ENCODE results near the gene AGBL5.

AGBL5 gene

GRCh38 chr2:27040282-27040681 is 11.2 kb upstream of the AGBL5 start:
- Histone ChIP-seq H3K4me3 (ENCODE audit: low read length) (no peak overlapping the region), H2AFZ (ENCODE audit: low read length) (no peak overlapping the region), H3K9ac (ENCODE audit: low read length) (no peak overlapping the region), H3K27ac (ENCODE audit: low read length) (no peak overlapping the region), H3K79me2 (ENCODE audit: low read length) (peaks cover 17% of the 10 kb centered on the region), H4K20me1 (ENCODE audit: insufficient read depth, low read length) (no peaks in the 10 kb centered on the region), H3K9me3 (replicated peaks; ENCODE audit: insufficient read depth, low read length) (no peaks in the 10 kb centered on the region), H3K9me2 (replicated peaks; ENCODE audit: insufficient read depth, low read length) (no peaks in the 10 kb centered on the region), H3K36me3 (replicated peaks; ENCODE audit: insufficient read depth, low read length) (peaks cover 11% of the 10 kb centered on the region), H3K27me3 (replicated peaks; ENCODE audit: insufficient read depth, low read length) (no peaks in the 10 kb centered on the region), H3F3A (ENCODE audit: insufficient read depth, low read length) (no peaks in the 10 kb centered on the region), H3K4me1 (ENCODE audit: low read length) (no peaks in the 10 kb centered on the region), H3K4me2 (ENCODE audit: low read depth, low read length) (no peak overlapping the region)
- DNase-seq: no peak
- TF ChIP-seq CTCF (IDR thresholded peaks at IDR 0.05; ENCODE audit: low read length) (no peak), EZH2 (optimal IDR thresholded peaks at IDR 0.05; ENCODE audit: low read depth, low read length) (no peak), EZH2phosphoT487 (IDR thresholded peaks at IDR 0.05; ENCODE audit: low read length) (no peak)

GRCh38 chr2:27041752-27042151 is 9.7 kb upstream of the AGBL5 start:
- Histone ChIP-seq H3K9me3 (replicated peaks; ENCODE audit: insufficient read depth, low read length) (no peaks in the 10 kb centered on the region), H3K4me3 (ENCODE audit: low read length) (no peak overlapping the region), H2AFZ (ENCODE audit: low read length) (no peak overlapping the region), H3K4me1 (ENCODE audit: low read length) (no peaks in the 10 kb centered on the region), H3K36me3 (replicated peaks; ENCODE audit: insufficient read depth, low read length) (peaks cover 11% of the 10 kb centered on the region), H3F3A (ENCODE audit: insufficient read depth, low read length) (no peaks in the 10 kb centered on the region), H4K20me1 (ENCODE audit: insufficient read depth, low read length) (no peaks in the 10 kb centered on the region), H3K9ac (ENCODE audit: low read length) (no peak overlapping the region), H3K9me2 (replicated peaks; ENCODE audit: insufficient read depth, low read length) (no peaks in the 10 kb centered on the region), H3K27ac (ENCODE audit: low read length) (no peak overlapping the region), H3K27me3 (replicated peaks; ENCODE audit: insufficient read depth, low read length) (no peaks in the 10 kb centered on the region), H3K4me2 (ENCODE audit: low read depth, low read length) (no peak overlapping the region), H3K79me2 (ENCODE audit: low read length) (peaks cover 3% of the 10 kb centered on the region)
- no peak for DNase-seq
- TF ChIP-seq EZH2 (optimal IDR thresholded peaks at IDR 0.05; ENCODE audit: low read depth, low read length) (no peak), EZH2phosphoT487 (IDR thresholded peaks at IDR 0.05; ENCODE audit: low read length) (no peak), CTCF (IDR thresholded peaks at IDR 0.05; ENCODE audit: low read length) (no peak)

- DNase-seq: no peak
- Histone ChIP-seq H3K27me3 (replicated peaks; ENCODE audit: insufficient read depth, low read length) (no peaks in the 10 kb centered on the region), H3K4me3 (ENCODE audit: low read length) (no peak overlapping the region), H3K9me3 (replicated peaks; ENCODE audit: insufficient read depth, low read length) (no peaks in the 10 kb centered on the region), H3F3A (ENCODE audit: insufficient read depth, low read length) (0 out of 2 replicates have a peak, but pooled peaks cover under 1% of the 10 kb centered on the region), H3K9me2 (replicated peaks; ENCODE audit: insufficient read depth, low read length) (no peaks in the 10 kb centered on the region), H3K27ac (ENCODE audit: low read length) (no peak overlapping the region), H3K36me3 (replicated peaks; ENCODE audit: insufficient read depth, low read length) (peaks cover 10% of the 10 kb centered on the region), H3K9ac (ENCODE audit: low read length) (no peak overlapping the region), H3K79me2 (ENCODE audit: low read length) (peaks cover 3% of the 10 kb centered on the region; the same call in 1 of the 2 replicates), H2AFZ (ENCODE audit: low read length) (no peak overlapping the region), H4K20me1 (ENCODE audit: insufficient read depth, low read length) (no peaks in the 10 kb centered on the region), H3K4me1 (ENCODE audit: low read length) (no peaks in the 10 kb centered on the region), H3K4me2 (ENCODE audit: low read depth, low read length) (no peak overlapping the region)
- TF ChIP-seq EZH2phosphoT487 (IDR thresholded peaks at IDR 0.05; ENCODE audit: low read length) (no peak), CTCF (IDR thresholded peaks at IDR 0.05; ENCODE audit: low read length) (no peak), EZH2 (optimal IDR thresholded peaks at IDR 0.05; ENCODE audit: low read depth, low read length) (no peak)
Observed at GRCh38 chr2:27042159-27042661, 9.3 kb upstream of the AGBL5 start.

Data from MM.1S (cell line).